Spinal cord (tissue), 10 donors: ENCODE data around the gene GABRR2. TPM values are rescaled to one million over a fixed set of nuclear protein-coding genes. Genes with fewer than 3 reads are reported as not detected.

Experiments
- DNase-seq, 6 donors: peaks; one replicate each; pipeline versions ENCODE4 v3.0.0 to v3.0.0-alpha.2; 2013 to 2015; ENCODE audit warnings: low spot score in 6 of 6, low read depth in 4 of 6
- H3K27ac ChIP-seq: one replicate; pipeline ENCODE4 v1.5.1; 2013; ENCODE audit warnings: low read depth, low read length, control low read depth
- H3K27me3 ChIP-seq: one replicate; pipeline ENCODE4 v1.6.1; 2013; ENCODE audit warnings: low read length; ENCODE audit not compliant: control insufficient read depth, insufficient read depth
- H3K36me3 ChIP-seq: one replicate; pipeline ENCODE4 v1.6.1; 2013; ENCODE audit warnings: low read length; ENCODE audit not compliant: control insufficient read depth, insufficient read depth
- H3K4me1 ChIP-seq: one replicate; pipeline ENCODE4 v1.6.1; 2013; ENCODE audit warnings: low read length; ENCODE audit not compliant: control insufficient read depth, insufficient read depth
- H3K4me3 ChIP-seq: one replicate; pipeline ENCODE4 v1.5.1; 2013; ENCODE audit warnings: low read depth, low read length, control low read depth
- H3K9me3 ChIP-seq: one replicate; pipeline ENCODE4 v1.6.1; 2013; ENCODE audit warnings: low read length; ENCODE audit not compliant: control insufficient read depth, insufficient read depth
- WGBS: methylation state at CpG from one replicate; pipeline ENCODE4 v1.1.5; 2013; ENCODE audit warnings: missing lambda C conversion rate; ENCODE audit not compliant: insufficient coverage; 5-methylcytosine and 5-hydroxymethylcytosine counted together
- long read RNA-seq, 4 donors: transcript quantifications; one replicate each; lab custom pipeline, GENCODE V29; 2026
- polyA plus RNA-seq, 2 donors: library from polyadenylated mRNA; unstranded; fragments of 120-200 nt; gene quantifications; one replicate each; pipeline ENCODE4 v1.2.1, GENCODE V29; 2013; ENCODE audit not compliant: insufficient read length in 2 of 2
- total RNA-seq, 2 donors: library from RNA; depleted of rRNA in 1 of 2; stranded (reverse); fragments of 120-200 nt in 1 of 2; fragments of >200 nt in 1 of 2; gene quantifications; one replicate each; pipeline versions ENCODE4 v1.2.3 to v1.2.4, GENCODE V29; 2013 to 2014
- donor health status: healthy.

GABRR2 gene
- total RNA-seq (under 1 TPM; 0.39 to 0.89 TPM), polyA plus RNA-seq (under 1 TPM; 0.40 to 0.72 TPM)
- long read RNA-seq, donor 1, partial matches to known transcripts, result 9 of 9 reads
- long read RNA-seq, donor 1, other reads (novel, unspliced or antisense), result 0 of 9 reads
- long read RNA-seq, donor 2, result 0 reads
- long read RNA-seq, donor 3, result 0 reads
- long read RNA-seq, donor 4, result 0 reads

DNA sequence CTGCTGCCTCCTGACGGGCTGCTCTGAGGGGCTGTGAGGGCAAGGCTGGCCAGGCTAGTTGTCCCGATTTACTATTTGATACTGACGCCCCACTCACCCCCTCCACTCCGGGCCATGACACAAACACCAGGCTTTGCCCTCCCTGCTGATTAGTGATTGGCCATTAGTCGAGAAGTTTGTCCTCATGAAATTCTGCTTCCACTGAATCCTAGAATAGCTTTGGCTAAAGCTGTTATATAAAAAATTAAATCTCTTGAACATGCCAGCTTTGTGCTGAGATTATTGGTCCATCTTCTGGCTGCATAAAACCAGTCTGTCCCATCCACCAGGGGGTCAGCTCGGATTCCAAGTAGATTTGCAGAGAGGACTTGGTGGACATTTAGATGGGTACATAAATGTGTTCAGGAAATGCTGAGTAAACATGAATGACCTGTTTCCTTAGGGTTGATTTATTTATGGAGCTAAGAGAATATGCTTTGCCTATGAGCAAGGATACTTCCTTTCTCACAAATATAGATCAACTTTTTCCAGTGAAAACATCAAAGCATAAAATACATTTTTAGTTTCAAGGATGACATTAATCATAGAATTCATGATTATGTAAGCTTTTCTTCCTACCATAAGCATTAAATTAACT lies at the start of gene GABRR2:
Gene GABRR2, minus strand, starts transcription at position 51 of the 637 bp plus-strand sequence. CDS start 134 bp downstream, outside the sequence.
- Histone ChIP-seq H3K4me1 (peaks cover 29% of the 10 kb centered on the region), H3K9me3 (no peaks in the 10 kb centered on the region), H3K27me3 (no peaks in the 10 kb centered on the region), H3K27ac (no peak within 1 kb of the TSS), H3K36me3 (no peaks in the 10 kb centered on the region), H3K4me3 (no peak within 1 kb of the TSS)
- 83% methylated on average over 2 of the region's 6 CpGs for WGBS
- no peak for DNase-seq

DNA sequence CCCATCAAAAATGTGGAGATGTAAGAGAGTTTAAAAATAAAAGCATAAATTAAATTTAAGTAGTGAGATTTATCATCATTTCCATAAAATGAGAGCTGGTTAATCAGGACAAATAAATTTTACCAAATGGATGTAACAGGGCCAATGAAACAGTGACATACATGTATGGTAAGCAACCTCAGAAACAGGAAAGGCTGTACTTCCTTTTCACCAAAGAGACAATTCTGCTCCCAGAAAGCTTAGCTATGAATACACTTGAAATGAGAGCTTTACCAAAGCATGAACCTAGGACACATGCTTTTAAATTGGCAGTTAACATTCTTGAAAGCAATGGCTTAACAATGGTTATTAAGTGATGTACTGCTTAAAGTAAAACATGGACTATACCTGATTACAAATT lies 49.5 kb upstream of the GABRR2 start:
- H3K27me3 ChIP-seq, result no peaks in the 10 kb centered on the region
- no peaks in the 10 kb centered on the region for H3K9me3 ChIP-seq
- DNase-seq, result no peak
- no peak overlapping the region for H3K4me3 ChIP-seq
- H3K36me3 ChIP-seq, result peaks cover 4% of the 10 kb centered on the region
- peaks cover 3% of the 10 kb centered on the region for H3K4me1 ChIP-seq
- H3K27ac ChIP-seq, result no peak overlapping the region

DNA sequence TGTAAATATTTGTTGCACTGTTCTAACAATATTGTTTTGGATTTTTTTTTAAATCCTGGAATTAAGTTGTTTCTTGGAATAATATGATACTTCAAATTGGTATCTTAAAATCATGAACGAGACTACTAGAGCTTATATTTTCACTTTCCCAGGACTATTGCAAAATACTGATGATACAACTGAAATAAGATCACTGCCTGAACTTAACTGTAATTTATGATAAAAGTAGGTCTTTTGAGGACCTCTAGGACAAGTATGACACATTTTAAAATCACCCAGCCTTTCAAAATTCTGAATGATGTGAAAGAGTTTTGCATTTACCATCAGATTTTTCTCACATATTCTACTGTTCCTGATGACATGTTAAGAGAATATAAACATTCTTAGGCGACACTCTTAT lies 46.1 kb upstream of the GABRR2 start:
- H3K27me3 ChIP-seq, result no peaks in the 10 kb centered on the region
- WGBS, result 100% methylated on average over 1 of the region's 2 CpGs
- DNase-seq, result no peak
- H3K36me3 ChIP-seq, result peaks cover 2% of the 10 kb centered on the region
- no peaks in the 10 kb centered on the region for H3K4me1 ChIP-seq
- no peak overlapping the region for H3K27ac ChIP-seq
- H3K9me3 ChIP-seq, result no peaks in the 10 kb centered on the region
- H3K4me3 ChIP-seq, result no peak overlapping the region

DNA sequence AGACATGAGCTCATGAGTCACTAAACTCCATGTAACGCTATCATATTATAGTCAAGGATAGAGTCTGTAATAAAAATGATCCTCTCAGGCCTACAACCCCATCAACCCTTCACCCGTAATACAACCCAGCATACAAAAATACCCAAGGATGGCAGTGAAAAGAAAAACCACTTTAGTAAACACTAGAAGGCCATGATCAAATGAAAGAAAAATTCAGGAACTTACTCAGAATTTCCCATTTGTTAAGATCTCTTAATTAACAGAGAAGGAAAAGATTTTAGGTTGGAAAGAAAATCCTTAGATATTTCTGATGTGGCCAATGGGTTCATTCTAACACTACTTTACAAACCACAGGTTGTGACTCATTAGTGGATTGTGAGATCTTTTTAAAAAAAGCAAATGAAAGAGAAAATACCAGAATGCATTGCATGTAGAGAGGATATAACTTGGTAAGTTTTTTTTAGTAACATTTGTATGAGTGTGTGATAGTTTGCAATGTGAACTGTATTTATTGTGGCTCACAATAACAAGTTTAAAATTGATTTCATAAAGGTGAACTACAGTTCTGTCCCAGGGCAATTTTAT lies 45.4 kb upstream of the GABRR2 start:
- no peak overlapping the region for H3K4me3 ChIP-seq
- no CpG with 5 or more reads among the region's 2 CpGs for WGBS
- H3K9me3 ChIP-seq, result no peaks in the 10 kb centered on the region
- no peaks in the 10 kb centered on the region for H3K36me3 ChIP-seq
- H3K27me3 ChIP-seq, result no peaks in the 10 kb centered on the region
- no peak overlapping the region for H3K27ac ChIP-seq
- H3K4me1 ChIP-seq, result no peaks in the 10 kb centered on the region
- DNase-seq, result no peak

DNA sequence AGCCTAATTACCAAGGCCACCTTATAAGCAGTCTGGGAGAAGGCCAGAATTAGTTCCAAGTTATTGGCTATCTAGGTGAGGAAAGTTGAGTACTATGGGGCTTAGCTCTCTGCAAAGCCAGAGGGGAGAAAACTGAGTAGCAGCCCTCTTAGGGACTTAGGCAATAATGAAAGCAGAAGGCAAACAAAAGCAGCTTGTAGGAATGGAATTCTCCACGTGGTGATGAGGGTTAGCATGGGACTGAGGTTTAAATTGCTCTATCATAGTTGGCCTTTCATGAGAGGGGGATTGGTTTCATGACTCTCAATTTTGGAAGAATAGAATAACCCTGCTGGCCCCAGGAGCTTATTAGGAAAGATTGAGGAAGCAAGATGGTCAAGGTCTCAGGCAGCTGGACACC lies 44.5 kb upstream of the GABRR2 start:
- WGBS, result 0% methylated on average over 1 of the region's 1 CpG
- H3K4me3 ChIP-seq, result no peak overlapping the region
- no peaks in the 10 kb centered on the region for H3K36me3 ChIP-seq
- DNase-seq, result peak in 1 of 6 donors; percentile 20
- no peaks in the 10 kb centered on the region for H3K27me3 ChIP-seq
- H3K27ac ChIP-seq, result no peak overlapping the region
- H3K9me3 ChIP-seq, result no peaks in the 10 kb centered on the region
- no peaks in the 10 kb centered on the region for H3K4me1 ChIP-seq

DNA sequence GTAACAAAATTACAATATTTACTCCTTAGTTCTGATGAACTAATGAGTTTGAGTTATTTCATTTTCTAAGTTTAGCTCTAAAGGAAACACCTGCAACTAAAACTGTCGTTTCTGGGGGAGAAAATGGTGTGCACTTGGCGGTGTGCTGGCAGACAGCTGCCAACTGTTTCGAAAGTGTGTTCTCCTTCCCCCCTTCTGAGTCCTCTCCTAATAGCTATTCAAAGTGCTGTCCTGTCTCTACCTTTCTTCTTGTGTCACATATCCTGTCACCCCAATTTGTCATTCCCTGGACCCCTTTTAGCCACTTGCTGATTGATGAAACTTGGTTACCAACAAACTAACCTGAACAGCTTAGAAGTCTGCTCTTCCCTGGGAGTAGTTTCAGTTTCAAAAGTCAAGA lies 42.3 kb upstream of the GABRR2 start:
- Histone ChIP-seq H3K36me3 (no peaks in the 10 kb centered on the region), H3K27ac (no peak overlapping the region), H3K4me1 (peaks cover 4% of the 10 kb centered on the region), H3K4me3 (no peak overlapping the region), H3K9me3 (no peaks in the 10 kb centered on the region), H3K27me3 (no peaks in the 10 kb centered on the region)
- no peak for DNase-seq
- WGBS, result 26% methylated on average over 3 of the region's 3 CpGs

DNA sequence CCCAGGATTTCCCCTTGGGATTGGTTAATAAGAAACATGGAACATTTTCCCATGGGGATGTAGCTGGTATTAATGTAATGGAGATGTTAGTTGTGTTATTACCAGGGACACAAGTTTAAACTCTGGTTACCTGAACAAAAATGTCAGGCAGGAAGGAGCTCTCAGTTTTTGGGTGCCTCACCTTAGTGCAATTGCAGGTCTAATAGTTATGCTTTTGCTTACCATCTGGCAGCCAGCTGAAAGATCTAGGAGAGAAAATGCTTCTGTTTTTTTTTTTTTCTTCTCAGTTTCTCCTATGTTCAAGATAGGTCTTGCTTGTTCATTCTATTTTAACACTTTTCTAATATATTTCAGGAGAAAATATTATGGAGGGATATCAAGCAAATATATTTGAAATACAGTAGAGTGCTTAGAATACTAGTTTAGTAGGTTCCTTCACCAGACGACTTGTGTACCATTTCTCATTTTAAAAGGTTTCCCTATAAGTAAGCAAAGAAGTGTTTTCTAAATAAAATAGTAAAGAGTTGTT lies 41.6 kb upstream of the GABRR2 start:
- H3K27ac ChIP-seq, result no peak overlapping the region
- H3K9me3 ChIP-seq, result no peaks in the 10 kb centered on the region
- no peaks in the 10 kb centered on the region for H3K36me3 ChIP-seq
- no peaks in the 10 kb centered on the region for H3K27me3 ChIP-seq
- no CpG with 5 or more reads among the region's 1 CpG for WGBS
- peaks cover 4% of the 10 kb centered on the region for H3K4me1 ChIP-seq
- no peak overlapping the region for H3K4me3 ChIP-seq
- DNase-seq, result no peak

DNA sequence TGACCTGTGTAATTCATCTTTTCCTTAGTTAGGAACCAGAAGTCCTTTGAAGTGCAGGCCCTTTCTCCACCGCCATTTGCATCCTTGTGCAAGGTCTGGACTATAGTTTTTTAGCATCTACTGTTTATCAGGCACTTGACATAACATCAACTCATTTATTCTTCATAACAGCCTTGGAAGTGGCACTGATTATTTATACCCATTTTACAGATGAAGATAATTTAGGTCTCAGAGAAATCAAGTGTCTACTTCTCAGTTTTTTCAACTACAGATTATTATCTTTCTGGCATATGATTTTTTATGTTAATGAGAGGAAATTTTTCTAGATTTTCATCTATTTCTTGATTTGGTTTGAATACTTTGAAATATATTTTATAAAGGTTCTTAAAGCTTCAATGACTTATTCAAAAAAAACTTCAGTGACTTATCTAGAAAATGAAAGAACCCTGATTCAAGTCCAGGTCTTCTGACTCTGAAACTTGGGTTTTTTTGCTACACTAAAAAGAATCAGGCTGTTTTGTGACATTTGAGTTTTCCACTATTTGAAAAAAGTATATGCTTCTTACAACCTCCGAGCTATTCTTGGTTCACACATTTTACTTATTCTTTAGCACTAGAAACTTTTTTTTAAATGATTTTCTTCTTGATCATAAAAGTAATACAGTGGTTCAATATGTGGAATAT lies 40.6 kb upstream of the GABRR2 start:
- Histone ChIP-seq H3K36me3 (no peaks in the 10 kb centered on the region), H3K4me3 (no peak overlapping the region), H3K9me3 (no peaks in the 10 kb centered on the region), H3K27me3 (no peaks in the 10 kb centered on the region), H3K4me1 (peaks cover 9% of the 10 kb centered on the region), H3K27ac (no peak overlapping the region)
- no CpG with 5 or more reads among the region's 2 CpGs for whole genome bisulfite sequencing
- DNase-seq, result no peak

DNA sequence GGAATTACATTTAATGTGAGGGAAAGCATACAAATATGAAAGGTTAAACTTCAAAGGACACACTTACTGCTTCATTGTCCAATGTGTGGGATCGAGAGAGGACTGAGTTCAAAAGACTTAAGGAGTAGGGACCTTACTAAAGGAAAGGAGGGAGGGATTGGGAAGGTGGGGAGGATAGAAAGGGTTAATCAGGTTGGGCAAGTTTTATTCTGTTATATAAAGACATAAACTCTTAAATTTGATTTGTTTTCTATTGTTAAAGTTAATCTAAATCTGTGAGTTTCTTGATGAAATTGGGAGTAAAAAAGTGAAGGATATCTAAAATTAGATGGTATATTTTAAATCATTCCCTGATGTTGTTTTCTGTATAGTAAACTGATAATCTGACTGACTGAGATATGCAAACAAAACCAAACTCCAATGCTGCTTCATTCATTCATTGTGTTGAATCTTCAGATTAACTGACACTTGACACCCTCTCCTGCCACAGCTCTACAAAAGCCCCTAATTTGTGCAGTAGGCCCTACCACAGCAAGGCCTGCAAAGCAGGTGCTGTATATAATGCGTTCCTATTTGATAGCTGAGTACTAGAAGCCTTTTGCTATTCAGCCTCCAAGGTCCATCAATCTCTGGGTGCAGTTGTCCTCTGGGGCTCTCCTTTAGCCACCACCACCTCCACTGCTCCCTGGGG lies 38.7 kb upstream of the GABRR2 start:
- DNase-seq, result no peak
- Histone ChIP-seq H3K27me3 (no peaks in the 10 kb centered on the region), H3K9me3 (no peaks in the 10 kb centered on the region), H3K4me1 (peaks cover 9% of the 10 kb centered on the region), H3K27ac (peak overlapping the region; percentile 89), H3K36me3 (no peaks in the 10 kb centered on the region), H3K4me3 (no peak overlapping the region)
- 43% methylated on average over 1 of the region's 2 CpGs for WGBS
